HepG2 (cell line): Measurements from ENCODE around the gene PLXDC2. TPM values are rescaled to one million over a fixed set of nuclear protein-coding genes. Genes with fewer than 3 reads are reported as not detected.

Experiments
- ATAC-seq: fragments of 200-7000 bp; cut with Tn5 transposase; 3 replicates; pipeline ENCODE4 v1.9.1; 2020; ENCODE audit warnings: mild to moderate bottlenecking, moderate library complexity
- BruUV-seq: library from RNA; stranded (reverse); fragments of 400-500 nt; replicated peaks from 2 replicates; lab custom pipeline; 2021; lab: Mats Ljungman, UMichigan
- CTCF ChIA-PET: fragments of 300-600 bp; formaldehyde crosslinking; extraction: SDS; loops from one replicate; lab custom pipeline; 2021; ENCODE audit warnings: low total read pairs, inconsistent platforms, low intra/inter-chr PET ratio; lab: Yijun Ruan, JAX
- POLR2A ChIA-PET: fragments of 350-600 bp; sonication (Branson Sonifier 250); formaldehyde crosslinking; loops from one replicate; lab custom pipeline; 2020; ENCODE audit warnings: antibody characterized with exemption, inconsistent platforms; lab: Yijun Ruan, JAX
- DNase-seq: peaks from one replicate; pipeline ENCODE4 v3.0.0-alpha.2; 2015; ENCODE audit warnings: low spot score
- FAIRE-seq: peaks from 3 replicates; lab custom pipeline; 2011; peaks lifted over from hg19 to GRCh38; lab: Jason Lieb, UNC
- H2AFZ ChIP-seq: one replicate; pipeline ENCODE4 v1.6.1; 2011; ENCODE audit warnings: low read length, inconsistent platforms
- H3K27ac ChIP-seq: fragments of 300-600 bp; 3 replicates; pipeline ENCODE4 v1.8.0; 2011; ENCODE audit warnings: mixed run types, mild to moderate bottlenecking, mixed read lengths, low read length, inconsistent platforms; ENCODE audit not compliant: insufficient read depth; ENCODE audit errors: extremely low read length
- H3K27me3 ChIP-seq, 2 experiments: fragments of 200-600 bp in 1 of 2; 2 replicates in 1 of 2; 3 replicates in 1 of 2; pipeline versions ENCODE4 v1.6.0 to v1.8.0; 2011; ENCODE audit warnings: low read length in 2 of 2, mild to moderate bottlenecking in 2 of 2, moderate library complexity in 2 of 2, inconsistent platforms in 1 of 2; ENCODE audit not compliant: insufficient read depth in 2 of 2, control insufficient read depth in 1 of 2
- H3K36me3 ChIP-seq, 2 experiments: fragments of 200-600 bp in 1 of 2; replicated peaks in 1 of 2; 2 replicates in 1 of 2; 3 replicates in 1 of 2; pipeline versions ENCODE4 v1.5.1 to v1.8.0; 2011; ENCODE audit warnings: low read length in 2 of 2, inconsistent platforms in 1 of 2; ENCODE audit not compliant: insufficient read depth in 2 of 2, control insufficient read depth in 1 of 2
- H3K4me1 ChIP-seq: 2 replicates; pipeline ENCODE4 v1.5.1; 2012; ENCODE audit warnings: low read length, inconsistent platforms; ENCODE audit not compliant: insufficient read depth
- H3K4me2 ChIP-seq: 2 replicates; pipeline ENCODE4 v1.6.0; 2011; ENCODE audit warnings: low read depth, low read length, inconsistent platforms
- H3K4me3 ChIP-seq, 3 experiments: fragments of 200-600 bp in 1 of 3; sonication (generic), shearing (Covaris generic) in 1 of 3; replicated peaks in 1 of 3; 2 replicates each; pipeline ENCODE4 v1.5.1; 2011 to 2016; ENCODE audit warnings: low read length in 3 of 3, inconsistent platforms in 2 of 3, low read depth in 2 of 3, mild to moderate bottlenecking in 2 of 3, control low read depth in 1 of 3, mixed read lengths in 1 of 3; ENCODE audit not compliant: insufficient read depth in 1 of 3
- H3K79me2 ChIP-seq: one replicate; pipeline ENCODE4 v1.6.1; 2011; ENCODE audit warnings: low read length, inconsistent platforms; ENCODE audit not compliant: insufficient read depth
- H3K9ac ChIP-seq: 2 replicates; pipeline ENCODE4 v1.6.0; 2011; ENCODE audit warnings: mild to moderate bottlenecking, low read depth, low read length, inconsistent platforms; ENCODE audit not compliant: insufficient read depth
- H3K9me3 ChIP-seq: 2 replicates; pipeline ENCODE4 v1.5.1; 2012; ENCODE audit warnings: mild to moderate bottlenecking, low read length
- H4K20me1 ChIP-seq: 2 replicates; pipeline ENCODE4 v1.6.0; 2011; ENCODE audit warnings: inconsistent platforms, mild to moderate bottlenecking, low read length, moderate library complexity; ENCODE audit not compliant: insufficient read depth
- ATF3 ChIP-seq: sonication (generic); formaldehyde crosslinking; IDR thresholded peaks from 2 replicates; pipeline ENCODE4 v1.4.0; 2020; ENCODE audit warnings: missing genetic modification reagents
- PREB ChIP-seq: sonication (generic); formaldehyde crosslinking; IDR thresholded peaks from 2 replicates; pipeline ENCODE4 v1.4.0; 2020; ENCODE audit warnings: missing genetic modification reagents
- RFX3 ChIP-seq: IDR thresholded peaks from 2 replicates; pipeline ENCODE4 v1.6.1; 2016; ENCODE audit warnings: missing biosample characterization, missing genetic modification reagents
- SNRNP70 ChIP-seq: fragments of 200-400 bp; formaldehyde crosslinking; IDR thresholded peaks from 2 replicates; pipeline ENCODE4 v1.6.1; 2017; ENCODE audit warnings: mild to moderate bottlenecking, low read depth, low read length, moderate library complexity
- SRSF9 ChIP-seq: fragments of 200-400 bp; formaldehyde crosslinking; IDR thresholded peaks from 2 replicates; pipeline ENCODE4 v1.6.1; 2018; ENCODE audit warnings: borderline replicate concordance, mild to moderate bottlenecking, low read depth, low read length; ENCODE audit not compliant: insufficient read depth, poor library complexity, severe bottlenecking
- ZFP36 ChIP-seq: fragments of 150-350 bp; IDR thresholded peaks from 2 replicates; pipeline ENCODE4 v1.6.1; 2018; ENCODE audit warnings: borderline replicate concordance, low read length, low read depth; ENCODE audit not compliant: partially characterized antibody
- ZNF121 ChIP-seq: sonication (generic); formaldehyde crosslinking; IDR thresholded peaks from 2 replicates; pipeline ENCODE4 v1.5.0; 2020; ENCODE audit warnings: mild to moderate bottlenecking, missing genetic modification reagents
- WGBS: methylation state at CpG from one replicate; pipeline ENCODE4 v1.1.6; 2017; ENCODE audit warnings: low lambda C conversion rate; 5-methylcytosine and 5-hydroxymethylcytosine counted together
- in situ Hi-C: cut with HindIII; loops from 2 replicates; pipeline ENCODE4 v1.10.0; 2017; ENCODE audit warnings: low pct_unique_long_range_greater_than_20kb; ENCODE audit not compliant: extremely low pct_ligation_motif_present
- intact Hi-C: fragments of 100-400 bp; cut with micrococcal nuclease; formaldehyde crosslinking; loops from one replicate; pipeline ENCODE4 v1.10.0; 2022; ENCODE audit not compliant: unreplicated experiment
- polyA plus RNA-seq, 8 experiments: library from polyadenylated mRNA; depleted of rRNA in 3 of 8; stranded (reverse) in 7 of 8; unstranded in 1 of 8; fragments of >200 nt; fragmentation: Illumina TruSeq in 4 of 8; extraction: Trizol in 4 of 8; gene quantifications; 2 replicates each; pipeline versions ENCODE4 v1.2.1 to v1.2.3, GENCODE V29; 2011 to 2016; ENCODE audit warnings: low read depth in 4 of 8, missing spikeins in 1 of 8, mixed read lengths in 1 of 8; ENCODE audit not compliant: insufficient read depth in 1 of 8
- total RNA-seq, 5 experiments: library from RNA; depleted of rRNA; stranded (reverse); fragments of >200 nt; fragmentation: Illumina TruSeq; extraction: Trizol; gene quantifications; 2 replicates each; pipeline ENCODE4 v1.2.3, GENCODE V29; 2016; ENCODE audit warnings: low read depth in 1 of 5

Gene PLXDC2
- total and polyA plus RNA-seq, 2 of the 13 experiments (the other 11 are each of a cell fraction or from before 2014, with no cell fraction given), result 2.1 to 2.4 TPM

GRCh38 chr10:19964625-19965024 lies 148.4 kb downstream of the PLXDC2 start (continued):
- TF ChIP-seq SNRNP70 (no peak), ZFP36 (no peak), RFX3 (CRISPR knock-in tag) (no peak)

GRCh38 chr10:19966751-19967150 lies 150.5 kb downstream of the PLXDC2 start:
- no peak overlapping the region for H3K27ac ChIP-seq
- H3K4me2 ChIP-seq, result no peak overlapping the region
- H3K79me2 ChIP-seq, result no peaks in the 10 kb centered on the region
- BruUV-seq, result no TSS peak
- H3K4me1 ChIP-seq, result no peaks in the 10 kb centered on the region
- H2AFZ ChIP-seq, result no peak overlapping the region
- H3K9me3 ChIP-seq, result no peaks in the 10 kb centered on the region
- in situ Hi-C loops (no loop called here), intact Hi-C loops (no loop called here)
- ChIA-PET POLR2A (no interaction called here), CTCF (no interaction called here)
- H3K9ac ChIP-seq, result no peak overlapping the region
- H4K20me1 ChIP-seq, result no peaks in the 10 kb centered on the region; the same call in 1 of the 2 replicates
- no peaks in the 10 kb centered on the region for H3K36me3 ChIP-seq
- FAIRE-seq (no peak), DNase-seq (no peak), ATAC-seq (no peak)
- TF ChIP-seq ZNF121 (CRISPR knock-in tag) (no peak), PREB (CRISPR knock-in tag) (no peak), ATF3 (CRISPR knock-in tag) (no peak), SRSF9 (no peak)
- H3K27me3 ChIP-seq, result no peaks in the 10 kb centered on the region
- H3K4me3 ChIP-seq, result no peak overlapping the region
- 47% methylated on average over 7 of the region's 7 CpGs for WGBS
